Measurements from ENCODE around the gene RBBP8NL.
"Not testable (repeated sequence)": the region's sequence is repeated elsewhere in the genome, so short reads cannot be mapped to it uniquely, and the experiment has no call there.

The RBBP8NL gene

GRCh38 chr20:62390317-62391164, 36.8 kb downstream of the RBBP8NL start:
- no peak for DNase-seq

- no peak for DNase-seq
Measured at GRCh38 chr20:62389601-62390087, 37.7 kb downstream of the RBBP8NL start.

GRCh38 chr20:62388839-62389600, 38.3 kb downstream of the RBBP8NL start:
- no peak for DNase-seq

- no peak for DNase-seq
Measured at GRCh38 chr20:62387933-62388635, 39.3 kb downstream of the RBBP8NL start.

GRCh38 chr20:62387219-62387913, 40.0 kb downstream of the RBBP8NL start:
- no peak for DNase-seq

GRCh38 chr20:62386383-62387218, 40.7 kb downstream of the RBBP8NL start, which contains the start of gene RPS21:
Gene RPS21, plus strand, starts transcription at chr20:62387103. Its CDS starts 236 bp downstream, at chr20:62387339.
- DNase-seq, result peak; percentile 45

- DNase-seq, result peak; percentile 19
Measured at GRCh38 chr20:62382306-62383198, 44.8 kb downstream of the RBBP8NL start.

GRCh38 chr20:62381842-62382241, 45.5 kb downstream of the RBBP8NL start:
- DNase-seq, result no peak

- no peak for DNase-seq
Measured at GRCh38 chr20:62381202-62381797, 46.0 kb downstream of the RBBP8NL start.

- no peak for DNase-seq
Measured at GRCh38 chr20:62378215-62378614, 49.1 kb downstream of the RBBP8NL start.

GRCh38 chr20:62377615-62378178, 49.6 kb downstream of the RBBP8NL start:
- DNase-seq, result no peak

- no peak for DNase-seq
Measured at GRCh38 chr20:62377064-62377461, 50.3 kb downstream of the RBBP8NL start.

GRCh38 chr20:62376112-62377063, 51.0 kb downstream of the RBBP8NL start:
- DNase-seq, result no peak

GRCh38 chr20:62374331-62375152, 52.8 kb downstream of the RBBP8NL start:
- no peak for DNase-seq

GRCh38 chr20:62373631-62374179, 53.6 kb downstream of the RBBP8NL start:
- DNase-seq, result not testable (repeated sequence)

GRCh38 chr20:62372042-62372993, 55.0 kb downstream of the RBBP8NL start:
- no peak for DNase-seq

Data from NCI-H748 treated with DMSO at 0.1 percent for 48 hours (cell line).